BJ (cell line): ENCODE measurements around the gene CEP43. TPM values are rescaled to one million over a fixed set of nuclear protein-coding genes. Genes with fewer than 3 reads are reported as not detected.

ENCODE experiments used
- CTCF ChIA-PET: fragments of 350-600 bp; formaldehyde crosslinking; extraction: SDS; loops from one replicate; lab custom pipeline; 2021; ENCODE audit warnings: antibody characterized with exemption, inconsistent platforms; lab: Yijun Ruan, JAX
- POLR2A ChIA-PET: fragments of 300-600 bp; sonication (Branson Sonifier 250); formaldehyde crosslinking; extraction: SDS; loops from one replicate; lab custom pipeline; 2021; ENCODE audit warnings: antibody characterized with exemption; lab: Charles Lee
- DNase-seq: peaks from one replicate; pipeline ENCODE4 v3.0.0-alpha.2; 2011; ENCODE audit warnings: low read depth
- H3K27me3 ChIP-seq: 2 replicates; pipeline ENCODE4 v1.6.0; 2011; ENCODE audit warnings: low read length; ENCODE audit not compliant: control insufficient read depth, insufficient read depth
- H3K36me3 ChIP-seq: 2 replicates; pipeline ENCODE4 v1.5.1; 2011; ENCODE audit warnings: low read length; ENCODE audit not compliant: control insufficient read depth, insufficient read depth
- H3K4me3 ChIP-seq: 2 replicates; pipeline ENCODE4 v1.5.1; 2011; ENCODE audit warnings: low read depth, mild to moderate bottlenecking, control low read depth, low read length
- polyA plus RNA-seq: library from polyadenylated mRNA; depleted of rRNA; stranded (reverse); fragments of >200 nt; gene quantifications from 2 replicates; pipeline ENCODE4 v1.2.3, GENCODE V29; 2011
- TF ChIP-seq, protein P1 (sequence below): IDR thresholded peaks from 2 replicates; pipeline ENCODE4 v1.5.1; 2011; ENCODE audit warnings: low read depth, mild to moderate bottlenecking, control low read depth, inconsistent platforms, low read length, moderate library complexity; ENCODE audit not compliant: insufficient read depth

The CEP43 gene
- polyA plus RNA-seq, 1 experiment = 5.6 TPM

DNA sequence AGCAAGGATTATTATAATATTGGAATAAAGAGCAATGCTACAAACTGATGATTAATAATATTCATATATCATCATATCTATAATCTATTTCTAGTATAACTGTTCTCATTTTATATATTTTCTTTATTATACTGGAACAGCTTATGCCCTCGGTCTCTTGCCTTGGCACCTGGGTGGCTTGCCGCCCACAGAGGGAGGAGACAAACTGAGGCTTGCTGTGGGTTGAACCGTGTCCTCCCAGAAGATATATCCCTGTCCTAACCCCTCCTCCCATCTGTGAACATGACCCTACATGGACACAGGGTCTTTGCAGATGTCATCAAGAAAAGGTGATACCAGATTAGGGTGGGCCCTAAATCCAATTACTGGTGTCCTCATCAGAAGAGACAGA lies 47.5 kb upstream of the CEP43 start:
- CTCF ChIA-PET = interaction anchor here (0.6 to 3.0 kb wide), 5 partner anchors 11 to 475 kb away, joined by 3 to 14 read pairs (median 3); no protein-coding TSS in a partner anchor
- Histone ChIP-seq H3K27me3 (no peaks in the 10 kb centered on the region), H3K36me3 (no peaks in the 10 kb centered on the region), H3K4me3 (no peak overlapping the region)
- TF ChIP-seq, protein P1, sequence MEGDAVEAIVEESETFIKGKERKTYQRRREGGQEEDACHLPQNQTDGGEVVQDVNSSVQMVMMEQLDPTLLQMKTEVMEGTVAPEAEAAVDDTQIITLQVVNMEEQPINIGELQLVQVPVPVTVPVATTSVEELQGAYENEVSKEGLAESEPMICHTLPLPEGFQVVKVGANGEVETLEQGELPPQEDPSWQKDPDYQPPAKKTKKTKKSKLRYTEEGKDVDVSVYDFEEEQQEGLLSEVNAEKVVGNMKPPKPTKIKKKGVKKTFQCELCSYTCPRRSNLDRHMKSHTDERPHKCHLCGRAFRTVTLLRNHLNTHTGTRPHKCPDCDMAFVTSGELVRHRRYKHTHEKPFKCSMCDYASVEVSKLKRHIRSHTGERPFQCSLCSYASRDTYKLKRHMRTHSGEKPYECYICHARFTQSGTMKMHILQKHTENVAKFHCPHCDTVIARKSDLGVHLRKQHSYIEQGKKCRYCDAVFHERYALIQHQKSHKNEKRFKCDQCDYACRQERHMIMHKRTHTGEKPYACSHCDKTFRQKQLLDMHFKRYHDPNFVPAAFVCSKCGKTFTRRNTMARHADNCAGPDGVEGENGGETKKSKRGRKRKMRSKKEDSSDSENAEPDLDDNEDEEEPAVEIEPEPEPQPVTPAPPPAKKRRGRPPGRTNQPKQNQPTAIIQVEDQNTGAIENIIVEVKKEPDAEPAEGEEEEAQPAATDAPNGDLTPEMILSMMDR = no peak
- DNase-seq = no peak
- POLR2A ChIA-PET = no interaction called here

DNA sequence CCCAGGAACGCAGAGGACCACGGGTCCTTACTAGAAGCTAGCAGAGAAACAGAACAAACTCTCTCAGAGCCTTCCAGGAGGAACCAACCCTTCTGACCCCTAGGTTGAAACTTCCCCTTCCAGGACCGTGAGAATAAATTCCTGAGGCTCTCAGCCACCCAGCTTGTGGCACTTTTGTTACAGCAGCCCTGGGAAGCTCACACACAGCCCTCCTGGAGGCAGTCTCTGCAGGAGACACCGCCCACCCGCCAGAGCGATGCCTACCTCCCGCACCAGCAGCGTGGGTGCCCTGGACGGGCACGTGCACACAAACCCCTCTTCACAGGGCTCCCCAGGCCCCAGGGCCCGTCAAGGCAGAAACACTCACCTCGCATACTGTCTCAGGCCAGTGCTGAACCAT lies 47.1 kb upstream of the CEP43 start:
- TF ChIP-seq, protein P1 = no peak
- no peaks in the 10 kb centered on the region for H3K27me3 ChIP-seq
- H3K36me3 ChIP-seq = no peaks in the 10 kb centered on the region
- H3K4me3 ChIP-seq = no peak overlapping the region
- CTCF ChIA-PET = interaction anchor here (0.7 to 3.0 kb wide), 3 partner anchors 20 to 154 kb away, joined by 3 to 14 read pairs (median 6); no protein-coding TSS in a partner anchor
- POLR2A ChIA-PET = no interaction called here
- no peak for DNase-seq

DNA sequence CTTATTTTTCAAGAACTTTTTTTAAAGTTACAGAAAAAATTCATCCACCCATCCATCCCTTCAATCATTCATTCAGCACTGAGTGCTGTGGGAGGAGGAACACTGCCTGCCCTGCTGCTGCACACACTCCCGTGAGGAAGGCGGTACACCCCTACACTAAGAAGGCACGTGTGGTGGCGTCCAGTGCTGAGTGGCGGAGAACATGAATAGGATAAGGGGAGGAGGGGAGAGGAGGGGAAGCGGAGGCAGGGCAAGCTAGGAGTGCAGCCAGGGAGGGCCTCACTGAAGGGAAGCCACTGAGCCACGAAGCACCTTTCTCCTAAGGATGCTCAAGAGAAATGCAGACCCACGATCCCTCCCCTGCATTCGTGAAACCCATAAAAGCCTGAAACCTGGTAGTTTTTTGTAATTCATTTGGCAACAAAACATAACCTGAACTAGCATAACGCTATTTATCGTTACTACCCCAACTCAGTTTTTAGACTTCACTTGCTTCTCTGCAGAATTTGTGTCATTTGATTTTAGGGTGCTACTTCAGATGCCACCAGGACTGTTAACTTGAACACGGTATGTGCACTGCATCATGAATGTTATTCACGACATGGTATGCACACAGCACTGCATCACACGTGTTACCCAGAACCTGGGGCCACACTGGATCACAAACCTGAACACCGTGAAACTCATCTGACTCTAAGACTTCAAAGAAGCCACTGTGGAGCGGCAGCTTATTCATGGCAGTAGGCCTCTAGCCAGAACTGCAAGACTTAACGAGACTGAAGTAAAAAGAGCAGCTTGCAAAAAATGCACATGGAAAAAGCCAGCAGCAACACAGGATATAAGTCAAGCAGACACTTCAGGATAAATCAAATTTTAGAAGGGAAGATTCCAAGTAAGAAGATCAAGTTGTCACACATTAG lies 46.4 kb upstream of the CEP43 start:
- H3K4me3 ChIP-seq = no peak overlapping the region
- ChIA-PET CTCF (interaction anchor here (0.9 to 3.0 kb wide), 3 partner anchors 21 to 37 kb away, joined by 4 to 14 read pairs (median 6); no protein-coding TSS in a partner anchor), POLR2A (no interaction called here)
- TF ChIP-seq, protein P1 = no peak
- no peak for DNase-seq
- no peaks in the 10 kb centered on the region for H3K36me3 ChIP-seq
- H3K27me3 ChIP-seq = no peaks in the 10 kb centered on the region

DNA sequence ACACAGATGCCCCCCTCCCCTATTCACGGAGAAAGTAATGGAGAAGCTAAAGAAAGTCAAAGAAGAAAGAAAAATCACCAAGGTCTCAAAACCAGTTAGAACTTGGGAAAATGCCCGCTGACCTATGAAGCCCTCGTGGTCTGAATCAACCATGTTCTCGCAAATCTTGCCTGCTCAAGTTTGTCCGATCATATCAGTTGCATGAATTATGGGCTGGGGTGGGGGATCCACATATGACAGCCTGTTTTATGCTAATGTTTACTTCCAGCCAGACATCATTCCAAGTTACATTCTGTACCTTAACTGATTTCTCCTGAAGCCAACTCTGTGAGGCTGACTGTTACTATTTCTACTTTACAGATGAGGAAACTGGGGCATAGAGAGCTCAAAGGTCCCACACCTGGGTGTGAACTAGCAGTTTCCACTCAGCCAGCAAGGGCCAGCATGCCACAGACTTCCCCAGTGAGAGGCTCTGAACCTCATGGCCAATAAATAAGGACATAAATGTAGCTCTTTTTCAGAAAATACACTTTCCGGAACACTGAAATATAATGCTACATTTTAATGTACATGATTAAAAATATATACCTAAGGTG lies 45.0 kb upstream of the CEP43 start:
- Histone ChIP-seq H3K27me3 (no peaks in the 10 kb centered on the region), H3K36me3 (no peaks in the 10 kb centered on the region), H3K4me3 (no peak overlapping the region)
- CTCF ChIA-PET = interaction anchor here (0.8 to 0.9 kb wide), 2 partner anchors 35 to 179 kb away, joined by 3 read pairs; no protein-coding TSS in a partner anchor
- POLR2A ChIA-PET = no interaction called here
- TF ChIP-seq, protein P1 = no peak
- no peak for DNase-seq

DNA sequence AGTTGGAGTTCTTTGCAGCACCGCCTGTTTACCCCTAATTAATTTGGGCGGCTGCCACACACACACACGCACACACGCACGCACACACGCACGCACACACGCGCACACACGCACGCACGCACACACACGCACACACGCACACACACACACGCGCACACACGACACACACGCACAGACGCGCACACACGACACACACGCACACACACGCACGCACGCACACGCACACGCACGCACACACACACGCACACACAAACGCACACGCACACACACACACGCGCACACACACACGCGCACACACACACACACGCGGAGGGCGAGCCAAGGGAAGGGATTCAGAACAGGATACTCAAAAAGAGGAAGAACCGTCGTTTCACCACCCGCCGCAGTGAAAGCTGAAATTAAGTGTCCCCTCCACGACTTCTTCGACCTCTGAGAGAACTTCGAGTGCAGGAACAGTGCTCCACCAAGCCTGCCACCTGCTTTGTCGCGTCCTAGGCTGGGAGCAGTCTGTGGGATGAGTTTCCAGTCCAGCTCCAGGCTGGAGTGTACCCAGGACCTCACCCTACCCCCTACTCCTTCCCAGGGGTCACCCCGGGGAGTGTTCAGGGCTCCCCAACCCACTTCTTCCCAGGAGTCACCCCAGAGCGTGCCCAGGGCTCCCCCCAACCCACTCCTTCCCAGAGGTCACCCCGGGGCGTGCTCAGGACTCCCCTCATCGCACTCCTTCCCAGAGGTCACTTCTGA lies 43.9 kb upstream of the CEP43 start:
- TF ChIP-seq, protein P1 = no peak
- ChIA-PET POLR2A (no interaction called here), CTCF (interaction anchor here (0.8 to 1.8 kb wide), 4 partner anchors 12 to 180 kb away, joined by 3 to 4 read pairs (median 3); no protein-coding TSS in a partner anchor)
- peak overlapping the region; percentile 84 for H3K4me3 ChIP-seq
- no peaks in the 10 kb centered on the region for H3K27me3 ChIP-seq
- H3K36me3 ChIP-seq = no peaks in the 10 kb centered on the region
- no peak for DNase-seq
